Body of pancreas (tissue), 4 donors: ENCODE measurements around the gene SYN1.

Source experiments
- POLR2A ChIP-seq, 3 donors: fragments of 450-650 bp; IDR thresholded peaks; one replicate each; pipeline ENCODE4 v1.6.1; 2016; ENCODE audit warnings: antibody characterized with exemption in 3 of 3, mild to moderate bottlenecking in 2 of 3
- TF ChIP-seq, protein P1 (sequence below), 7 experiments: fragments of 450-650 bp in 4 of 7; fragments of 200-600 bp in 3 of 7; sonication (generic) in 3 of 7; IDR thresholded peaks; one replicate each; pipeline ENCODE4 v1.5.1; 2016 to 2019; ENCODE audit warnings: antibody characterized with exemption in 7 of 7

- TF ChIP-seq, protein P1, sequence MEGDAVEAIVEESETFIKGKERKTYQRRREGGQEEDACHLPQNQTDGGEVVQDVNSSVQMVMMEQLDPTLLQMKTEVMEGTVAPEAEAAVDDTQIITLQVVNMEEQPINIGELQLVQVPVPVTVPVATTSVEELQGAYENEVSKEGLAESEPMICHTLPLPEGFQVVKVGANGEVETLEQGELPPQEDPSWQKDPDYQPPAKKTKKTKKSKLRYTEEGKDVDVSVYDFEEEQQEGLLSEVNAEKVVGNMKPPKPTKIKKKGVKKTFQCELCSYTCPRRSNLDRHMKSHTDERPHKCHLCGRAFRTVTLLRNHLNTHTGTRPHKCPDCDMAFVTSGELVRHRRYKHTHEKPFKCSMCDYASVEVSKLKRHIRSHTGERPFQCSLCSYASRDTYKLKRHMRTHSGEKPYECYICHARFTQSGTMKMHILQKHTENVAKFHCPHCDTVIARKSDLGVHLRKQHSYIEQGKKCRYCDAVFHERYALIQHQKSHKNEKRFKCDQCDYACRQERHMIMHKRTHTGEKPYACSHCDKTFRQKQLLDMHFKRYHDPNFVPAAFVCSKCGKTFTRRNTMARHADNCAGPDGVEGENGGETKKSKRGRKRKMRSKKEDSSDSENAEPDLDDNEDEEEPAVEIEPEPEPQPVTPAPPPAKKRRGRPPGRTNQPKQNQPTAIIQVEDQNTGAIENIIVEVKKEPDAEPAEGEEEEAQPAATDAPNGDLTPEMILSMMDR (IDR thresholded peaks at IDR 0.05): no peak
- TF ChIP-seq POLR2A (IDR thresholded peaks at IDR 0.05): no peak
Observed at GRCh38 chrX:47661539-47661938, 41.9 kb upstream of the SYN1 start.
